Caco-2 (cell line): ENCODE results near the gene MAP2K5. TPM values are rescaled to one million over a fixed set of nuclear protein-coding genes. Genes with fewer than 3 reads are reported as not detected.
A peak's percentile ranks its signal among the peaks of the same experiment; 100 is the strongest.

ENCODE experiments used
- BruUV-seq: library from RNA; stranded (reverse); fragments of 400-500 nt; replicated peaks from 2 replicates; lab custom pipeline; 2021; lab: Mats Ljungman, UMichigan
- CTCF ChIA-PET: fragments of 300-600 bp; sonication (Branson Sonifier 250); formaldehyde crosslinking; loops from one replicate; lab custom pipeline; 2022; ENCODE audit warnings: antibody characterized with exemption; lab: Charles Lee
- POLR2A ChIA-PET: fragments of 300-600 bp; sonication (Branson Sonifier 250); formaldehyde crosslinking; loops from one replicate; lab custom pipeline; 2022; ENCODE audit warnings: antibody characterized with exemption; lab: Charles Lee
- DNase-seq, 2 experiments: peaks; one replicate each; pipeline versions ENCODE4 v3.0.0 to v3.0.0-alpha.2; 2020 to 2022
- H3K27me3 ChIP-seq: replicated peaks from 2 replicates; pipeline ENCODE4 v1.6.0; 2011; ENCODE audit warnings: low read length; ENCODE audit not compliant: control insufficient read depth, insufficient read depth
- H3K36me3 ChIP-seq: 2 replicates; pipeline ENCODE4 v1.5.1; 2011; ENCODE audit warnings: low read length; ENCODE audit not compliant: control insufficient read depth, insufficient read depth
- H3K4me1 ChIP-seq: fragments of 250-450 bp; sonication (Bioruptor Pico); 2 replicates; pipeline ENCODE4 v1.5.1; 2020; ENCODE audit warnings: mild to moderate bottlenecking
- H3K4me3 ChIP-seq: 2 replicates; pipeline ENCODE4 v1.5.1; 2011; ENCODE audit warnings: low read depth, mild to moderate bottlenecking, control low read depth, low read length
- H3K9me3 ChIP-seq: fragments of 250-450 bp; sonication (Bioruptor Pico); 2 replicates; pipeline ENCODE4 v1.5.1; 2020; ENCODE audit warnings: mild to moderate bottlenecking, moderate library complexity
- H3K27ac Mint-ChIP-seq: one replicate; pipeline ENCODE4 v1.8.0; 2022; ENCODE audit warnings: mixed read lengths; ENCODE audit not compliant: unreplicated experiment
- H3K27me3 Mint-ChIP-seq: one replicate; pipeline ENCODE4 v1.8.0; 2022; ENCODE audit warnings: mixed read lengths; ENCODE audit not compliant: insufficient read depth, unreplicated experiment
- H3K36me3 Mint-ChIP-seq: one replicate; pipeline ENCODE4 v1.8.0; 2022; ENCODE audit warnings: mild to moderate bottlenecking, mixed read lengths; ENCODE audit not compliant: insufficient read depth, unreplicated experiment
- H3K4me1 Mint-ChIP-seq: one replicate; pipeline ENCODE4 v1.8.0; 2022; ENCODE audit warnings: low read depth, mixed read lengths; ENCODE audit not compliant: unreplicated experiment
- H3K4me3 Mint-ChIP-seq: one replicate; pipeline ENCODE4 v1.8.0; 2022; ENCODE audit warnings: mild to moderate bottlenecking, moderate library complexity, mixed read lengths; ENCODE audit not compliant: unreplicated experiment
- H3K9me3 Mint-ChIP-seq: one replicate; pipeline ENCODE4 v1.8.0; 2022; ENCODE audit warnings: mixed read lengths; ENCODE audit not compliant: unreplicated experiment
- intact Hi-C: fragments of 100-400 bp; cut with micrococcal nuclease; formaldehyde crosslinking; loops from one replicate; pipeline ENCODE4 v1.10.0; 2022; ENCODE audit not compliant: unreplicated experiment
- total RNA-seq: library from RNA; stranded (reverse); gene quantifications from 2 replicates; pipeline ENCODE4 v1.2.3, GENCODE V29; 2022
- TF ChIP-seq, protein P1 (sequence below), 2 experiments: fragments of 200-600 bp in 1 of 2; IDR thresholded peaks; 1 replicate in 1 of 2; 2 replicates in 1 of 2; pipeline versions ENCODE4 v1.5.1 to v1.8.0; 2011 to 2022; ENCODE audit warnings: antibody characterized with exemption in 1 of 2, control low read depth in 1 of 2, inconsistent platforms in 1 of 2, low read depth in 1 of 2, low read length in 1 of 2, mild to moderate bottlenecking in 1 of 2, moderate library complexity in 1 of 2; ENCODE audit not compliant: insufficient read depth in 1 of 2, severe bottlenecking in 1 of 2, unreplicated experiment in 1 of 2

MAP2K5 gene
- total RNA-seq, 1 experiment from 2014 or later, result 12.2 TPM

DNA sequence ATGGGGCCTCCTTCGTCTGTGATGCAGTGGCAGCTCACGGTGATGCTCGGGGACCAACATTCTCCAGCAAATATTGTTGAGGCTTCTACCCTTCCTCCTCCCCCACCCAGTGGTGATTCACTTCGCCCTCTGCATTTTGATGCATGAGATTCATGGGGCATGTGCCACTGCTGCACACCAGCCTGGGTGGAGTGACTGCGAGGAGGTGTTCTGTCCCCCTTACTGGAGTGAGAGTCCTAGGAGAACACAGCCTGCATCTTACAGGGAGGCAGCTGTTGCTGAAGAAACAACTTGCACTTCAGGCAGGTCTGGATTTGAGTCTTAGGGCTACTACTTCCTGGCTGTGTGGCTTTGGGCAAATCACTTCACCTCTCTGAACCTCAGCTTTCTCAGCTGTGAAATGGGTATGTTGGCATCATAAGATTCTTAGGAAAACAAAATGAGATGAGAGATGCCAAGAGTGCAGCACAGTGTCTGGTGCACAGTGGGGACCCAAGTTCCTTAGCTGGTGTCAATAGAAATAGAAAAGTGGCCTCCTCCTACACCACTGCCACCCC is 272.6 kb downstream of the MAP2K5 start:
- H3K27ac Mint-ChIP-seq, result no peak overlapping the region
- peaks cover 8% of the 10 kb centered on the region for H3K27me3 Mint-ChIP-seq

DNA sequence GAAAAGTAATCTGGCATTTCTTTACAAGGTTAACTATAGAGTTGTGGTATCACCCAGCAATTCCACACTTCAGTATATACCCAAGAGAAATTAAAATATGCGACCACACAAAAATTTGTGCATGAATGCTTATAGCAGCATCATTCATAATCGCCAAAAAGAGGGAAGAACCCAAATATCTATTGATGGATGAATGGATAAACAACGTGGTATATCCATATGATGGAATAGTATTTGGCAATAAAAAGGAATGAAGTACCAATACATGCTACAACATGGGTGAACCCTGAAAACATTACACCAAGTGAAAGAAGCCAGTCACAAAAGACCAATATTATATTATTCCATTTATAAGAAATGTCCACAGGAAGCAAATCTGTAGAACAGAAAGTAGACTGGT is 274.2 kb downstream of the MAP2K5 start:
- ChIA-PET POLR2A (no interaction called here), CTCF (no interaction called here)
- no TSS peak for BruUV-seq
- peaks cover 13% of the 10 kb centered on the region for H3K27me3 Mint-ChIP-seq
- H3K4me3 Mint-ChIP-seq, result no peak overlapping the region
- H3K9me3 Mint-ChIP-seq, result no peaks in the 10 kb centered on the region
- TF ChIP-seq, protein P1, sequence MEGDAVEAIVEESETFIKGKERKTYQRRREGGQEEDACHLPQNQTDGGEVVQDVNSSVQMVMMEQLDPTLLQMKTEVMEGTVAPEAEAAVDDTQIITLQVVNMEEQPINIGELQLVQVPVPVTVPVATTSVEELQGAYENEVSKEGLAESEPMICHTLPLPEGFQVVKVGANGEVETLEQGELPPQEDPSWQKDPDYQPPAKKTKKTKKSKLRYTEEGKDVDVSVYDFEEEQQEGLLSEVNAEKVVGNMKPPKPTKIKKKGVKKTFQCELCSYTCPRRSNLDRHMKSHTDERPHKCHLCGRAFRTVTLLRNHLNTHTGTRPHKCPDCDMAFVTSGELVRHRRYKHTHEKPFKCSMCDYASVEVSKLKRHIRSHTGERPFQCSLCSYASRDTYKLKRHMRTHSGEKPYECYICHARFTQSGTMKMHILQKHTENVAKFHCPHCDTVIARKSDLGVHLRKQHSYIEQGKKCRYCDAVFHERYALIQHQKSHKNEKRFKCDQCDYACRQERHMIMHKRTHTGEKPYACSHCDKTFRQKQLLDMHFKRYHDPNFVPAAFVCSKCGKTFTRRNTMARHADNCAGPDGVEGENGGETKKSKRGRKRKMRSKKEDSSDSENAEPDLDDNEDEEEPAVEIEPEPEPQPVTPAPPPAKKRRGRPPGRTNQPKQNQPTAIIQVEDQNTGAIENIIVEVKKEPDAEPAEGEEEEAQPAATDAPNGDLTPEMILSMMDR (IDR thresholded peaks at IDR 0.05; ENCODE audit: insufficient read depth in 1 of 2, low read depth in 1 of 2, low read length in 1 of 2, severe bottlenecking in 1 of 2, unreplicated experiment in 1 of 2), result no peak
- H3K27me3 ChIP-seq, result no peaks in the 10 kb centered on the region; the same call in 1 of the 2 replicates
- H3K4me1 ChIP-seq, result no peaks in the 10 kb centered on the region
- no peak overlapping the region for H3K27ac Mint-ChIP-seq
- no peak for DNase-seq
- no peaks in the 10 kb centered on the region for H3K4me1 Mint-ChIP-seq
- H3K9me3 ChIP-seq, result no peaks in the 10 kb centered on the region; the same call in 1 of the 2 replicates
- H3K36me3 Mint-ChIP-seq, result no peaks in the 10 kb centered on the region
- H3K4me3 ChIP-seq, result no peak overlapping the region
- intact Hi-C loops, result no loop called here
- no peaks in the 10 kb centered on the region for H3K36me3 ChIP-seq

More for the DNA sequence above, 272.6 kb downstream of the MAP2K5 start:
- no peaks in the 10 kb centered on the region; the same call in 1 of the 2 replicates for H3K9me3 ChIP-seq
- H3K4me3 ChIP-seq, result no peak overlapping the region
- DNase-seq, result peak in 1 of 2 experiments; percentile 7
- intact Hi-C loops, result no loop called here
- H3K27me3 ChIP-seq, result no peaks in the 10 kb centered on the region
- TF ChIP-seq, protein P1 (IDR thresholded peaks at IDR 0.05; ENCODE audit: insufficient read depth in 1 of 2, low read depth in 1 of 2, low read length in 1 of 2, severe bottlenecking in 1 of 2, unreplicated experiment in 1 of 2), result no peak
- Mint-ChIP-seq H3K9me3 (no peaks in the 10 kb centered on the region), H3K36me3 (no peaks in the 10 kb centered on the region), H3K4me1 (no peaks in the 10 kb centered on the region), H3K4me3 (no peak overlapping the region)
- BruUV-seq, result no TSS peak
- ChIA-PET POLR2A (no interaction called here), CTCF (interaction anchor here (0.6 kb wide), 1 partner anchor 17 kb away, joined by 3 read pairs; no protein-coding TSS in a partner anchor)
- H3K4me1 ChIP-seq, result no peaks in the 10 kb centered on the region
- H3K36me3 ChIP-seq, result no peaks in the 10 kb centered on the region

DNA sequence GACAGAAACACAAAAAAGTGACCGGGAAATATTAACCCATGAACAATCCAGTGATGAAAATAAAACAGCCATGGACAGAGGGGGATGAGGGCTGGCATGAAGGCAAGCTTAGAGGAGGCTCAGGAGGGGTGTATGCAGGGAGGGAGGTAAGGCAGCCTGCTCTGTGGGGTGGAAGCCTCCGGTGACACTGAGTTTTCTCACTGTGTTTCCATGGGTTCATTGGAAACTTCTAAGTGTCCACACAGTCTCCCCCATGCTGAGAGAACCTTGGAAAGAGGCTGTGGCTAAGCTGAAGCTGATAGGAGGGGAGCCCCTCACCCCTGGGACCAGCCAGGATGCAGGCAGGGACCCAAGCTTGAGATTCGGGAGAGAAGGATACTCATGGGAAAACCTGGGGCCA is 276.0 kb downstream of the MAP2K5 start:
- no peaks in the 10 kb centered on the region for H3K36me3 ChIP-seq
- ChIA-PET POLR2A (no interaction called here), CTCF (no interaction called here)
- Mint-ChIP-seq H3K9me3 (no peaks in the 10 kb centered on the region), H3K36me3 (no peaks in the 10 kb centered on the region), H3K27ac (no peak overlapping the region), H3K4me1 (peaks cover 1% of the 10 kb centered on the region), H3K27me3 (peaks cover 20% of the 10 kb centered on the region), H3K4me3 (no peak overlapping the region)
- no peaks in the 10 kb centered on the region; the same call in 1 of the 2 replicates for H3K27me3 ChIP-seq
- intact Hi-C loops, result no loop called here
- no peaks in the 10 kb centered on the region; the same call in 1 of the 2 replicates for H3K9me3 ChIP-seq
- DNase-seq, result no peak
- H3K4me3 ChIP-seq, result no peak overlapping the region
- TF ChIP-seq, protein P1 (IDR thresholded peaks at IDR 0.05; ENCODE audit: insufficient read depth in 1 of 2, low read depth in 1 of 2, low read length in 1 of 2, severe bottlenecking in 1 of 2, unreplicated experiment in 1 of 2), result no peak
- no peaks in the 10 kb centered on the region for H3K4me1 ChIP-seq
- BruUV-seq, result no TSS peak
